HG02840 (cell line): Measurements from ENCODE around the gene SVIP.
A peak's percentile ranks its signal among the peaks of the same experiment; 100 is the strongest.

Experiments used
- ATAC-seq: cut with Tn5 transposase; IDR thresholded peaks from one replicate; pipeline ENCODE4 v1.9.1; 2021; ENCODE audit warnings: mild to moderate bottlenecking, moderate library complexity, moderate number of reproducible peaks; ENCODE audit not compliant: unreplicated experiment, low FRiP score

The SVIP gene, protein sequence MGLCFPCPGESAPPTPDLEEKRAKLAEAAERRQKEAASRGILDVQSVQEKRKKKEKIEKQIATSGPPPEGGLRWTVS

DNA sequence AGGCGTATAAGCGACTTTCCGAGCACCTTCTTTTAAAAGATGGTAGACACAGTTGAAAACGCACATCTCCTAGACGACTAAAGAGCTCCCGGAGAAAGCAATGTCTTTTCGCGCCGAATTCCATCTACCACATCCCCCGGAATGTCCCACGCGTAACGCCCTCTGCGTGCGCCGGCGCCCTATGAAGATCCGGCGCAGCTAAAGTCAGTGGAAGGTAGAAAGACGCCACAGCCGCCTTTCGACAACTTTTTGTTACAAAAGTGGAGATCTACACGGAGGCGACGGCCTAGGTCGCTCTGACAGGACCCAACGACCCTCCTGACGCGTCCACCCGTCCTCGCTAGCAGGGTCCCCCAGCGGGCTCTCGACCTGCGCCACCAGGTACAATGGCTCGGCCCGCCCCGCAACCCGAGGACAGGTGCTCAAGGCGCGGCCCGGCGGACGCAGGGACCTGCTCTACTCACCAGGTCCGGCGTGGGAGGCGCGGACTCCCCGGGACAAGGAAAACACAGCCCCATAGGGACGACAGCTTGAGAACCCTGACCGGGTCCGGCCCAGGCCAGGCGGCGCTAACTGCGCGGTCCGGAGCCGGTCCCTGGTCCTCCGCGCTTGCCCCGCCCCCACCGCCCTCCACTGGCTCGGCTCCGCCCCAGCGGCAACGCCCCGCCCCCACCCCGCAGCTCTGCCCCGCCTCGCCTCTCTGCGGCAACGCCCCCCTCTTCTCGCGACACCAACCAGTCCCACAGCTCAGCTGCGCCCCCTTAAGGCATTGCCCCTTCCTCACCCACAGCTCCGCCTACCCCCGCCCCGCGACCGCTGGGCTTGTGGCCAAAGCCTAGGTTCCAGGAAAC is at the start of gene SVIP:
Gene SVIP (minus strand): TSS at position 571 of the 851 bp plus-strand sequence. CDS start 53 bp downstream, at position 518.
- ATAC-seq, result peak; percentile 95

DNA sequence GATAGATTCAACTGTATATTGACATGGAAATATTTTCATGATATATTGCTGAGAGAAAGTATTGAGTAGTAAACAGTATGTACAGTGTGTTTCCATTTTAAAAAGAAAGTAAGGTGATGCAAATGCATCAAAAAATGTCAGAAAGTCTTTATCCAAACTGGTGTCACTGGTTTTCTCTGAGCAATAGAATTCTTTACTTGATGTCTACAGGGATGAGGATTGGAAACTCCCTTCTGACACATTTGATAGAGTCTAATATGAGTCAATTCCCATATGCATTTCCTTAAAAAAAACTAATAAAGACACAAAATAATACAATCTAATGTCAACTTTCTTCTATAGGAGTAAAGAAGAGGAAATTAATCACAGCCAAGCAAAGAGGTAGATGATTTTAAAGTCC is 49.0 kb upstream of the SVIP start:
- ATAC-seq, result no peak

DNA sequence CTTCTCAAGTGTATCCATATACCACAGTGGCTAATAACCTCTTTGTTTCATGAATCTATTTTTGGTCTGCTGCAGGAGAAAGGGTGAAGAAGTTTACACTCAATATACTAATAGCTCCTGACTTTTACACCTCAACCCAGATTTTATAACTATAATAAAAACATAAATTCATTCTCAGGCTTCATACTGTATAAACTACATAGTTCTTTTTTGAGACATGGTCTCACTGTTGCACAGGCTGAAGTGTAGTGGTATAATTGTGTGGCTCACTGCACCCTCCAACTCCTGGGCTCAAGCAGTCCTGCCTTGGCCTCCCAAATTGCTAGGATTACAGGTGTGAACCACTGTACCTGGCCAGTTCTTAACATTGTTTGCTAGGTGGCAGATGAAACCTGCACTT is 48.4 kb upstream of the SVIP start:
- ATAC-seq, result no peak

DNA sequence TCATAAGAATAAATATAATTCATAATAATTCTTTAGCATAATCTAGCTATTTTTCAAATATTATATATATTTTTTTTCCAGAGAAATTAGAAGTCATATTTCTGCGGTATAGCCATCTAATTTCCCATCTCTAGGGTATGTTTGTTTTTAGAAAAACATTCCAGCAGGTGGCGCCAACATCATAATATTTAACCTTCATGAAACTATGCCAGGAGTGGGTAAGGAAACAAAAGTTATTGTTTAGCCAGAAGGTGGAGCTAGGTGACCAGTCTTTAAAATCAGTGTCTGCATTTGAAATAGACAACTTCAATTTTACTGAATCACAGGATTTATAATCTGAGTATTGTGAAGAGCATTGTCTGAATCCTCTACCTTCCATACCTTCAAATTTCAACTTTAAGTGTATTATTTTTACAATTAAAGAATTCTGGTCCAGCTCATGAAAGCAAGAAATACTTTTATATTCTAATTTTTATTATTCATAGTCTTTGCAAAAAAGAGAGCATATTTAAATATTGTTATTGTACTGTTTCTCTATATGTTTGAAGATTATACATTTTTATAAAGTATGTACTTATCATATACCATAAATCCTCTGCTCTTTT is 46.4 kb upstream of the SVIP start:
- peak; percentile 94 for ATAC-seq

DNA sequence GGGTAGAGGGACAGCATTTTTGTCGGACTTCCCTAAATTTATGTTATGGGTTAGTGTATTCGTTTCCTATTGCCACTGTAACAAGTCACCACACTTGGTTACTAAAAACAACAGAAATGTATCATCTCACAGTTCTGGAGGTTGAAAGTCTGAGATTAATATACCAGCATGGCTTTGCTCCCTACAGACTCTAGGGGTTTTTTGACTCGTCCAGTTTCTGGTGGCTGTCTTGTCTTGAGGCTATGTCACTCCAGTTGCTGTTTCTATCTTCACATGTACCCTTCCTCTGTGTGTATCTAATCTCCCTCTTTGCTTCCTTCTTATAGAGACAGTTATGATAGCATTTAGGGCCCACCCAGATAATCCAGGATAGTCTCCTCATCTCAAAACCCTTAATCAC is 39.7 kb upstream of the SVIP start:
- ATAC-seq, result no peak

DNA sequence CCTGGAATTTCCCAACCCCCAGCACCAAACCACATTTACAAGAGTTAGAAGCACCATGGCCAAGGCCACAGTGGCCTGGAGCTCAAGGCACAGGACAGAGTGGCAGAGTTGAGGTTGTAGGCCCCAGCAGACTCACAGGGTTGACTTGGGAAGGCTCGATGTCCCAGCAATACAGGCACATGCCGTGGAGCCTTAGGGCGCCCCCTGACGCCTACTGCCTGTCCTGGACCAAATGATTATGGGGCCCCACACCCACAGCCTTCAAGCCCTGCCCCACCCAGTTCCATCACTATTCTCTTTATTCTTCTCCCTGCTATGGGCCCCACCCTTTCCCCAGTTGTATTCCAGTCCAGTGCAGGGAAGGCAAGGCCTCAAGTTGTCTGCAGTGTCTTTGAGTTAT is 30.6 kb upstream of the SVIP start, which contains the start of gene CCDC179:
Gene CCDC179 (minus strand): TSS at position 234 of the 400 bp plus-strand sequence. CDS start 53 bp downstream, at position 181.
- no peak for ATAC-seq

DNA sequence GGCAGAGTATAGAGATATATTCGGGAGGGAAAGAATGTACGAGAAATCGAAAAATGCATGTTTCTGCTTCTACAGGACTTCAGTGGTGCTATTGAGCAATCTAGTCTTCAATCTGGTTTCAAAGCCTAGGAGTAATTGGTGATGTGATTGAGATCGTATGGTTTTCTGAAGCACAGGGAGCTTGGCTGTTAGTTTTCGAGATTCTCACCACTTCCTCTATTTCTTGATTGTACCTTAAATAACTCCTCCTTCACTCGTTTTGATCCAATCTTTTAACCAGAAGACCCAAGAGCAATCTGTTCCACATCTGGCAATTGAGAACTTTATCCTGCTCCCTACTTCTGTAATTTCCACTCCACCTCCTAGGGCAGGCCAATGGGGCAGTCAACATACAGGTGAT is 30.2 kb upstream of the SVIP start:
- no peak for ATAC-seq

DNA sequence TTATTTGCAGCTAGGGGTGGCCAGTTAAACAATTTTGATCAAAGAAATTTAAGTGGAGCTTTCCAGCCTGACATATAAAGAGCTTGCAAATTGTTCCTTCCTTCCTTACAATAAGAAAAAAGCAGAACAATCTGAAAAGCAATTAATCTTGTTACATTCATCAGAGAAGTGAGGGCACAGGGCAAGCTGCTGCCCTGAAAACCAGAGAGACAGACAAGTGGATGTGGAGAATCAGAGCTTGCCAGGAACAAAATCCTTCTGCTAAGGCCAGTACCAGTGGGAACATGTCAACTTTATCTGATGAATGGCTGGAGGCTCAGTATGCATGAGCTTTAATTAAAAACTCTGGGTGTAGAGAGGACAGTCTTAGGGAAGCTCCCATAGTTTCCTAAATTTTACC is 21.9 kb upstream of the SVIP start:
- no peak for ATAC-seq

DNA sequence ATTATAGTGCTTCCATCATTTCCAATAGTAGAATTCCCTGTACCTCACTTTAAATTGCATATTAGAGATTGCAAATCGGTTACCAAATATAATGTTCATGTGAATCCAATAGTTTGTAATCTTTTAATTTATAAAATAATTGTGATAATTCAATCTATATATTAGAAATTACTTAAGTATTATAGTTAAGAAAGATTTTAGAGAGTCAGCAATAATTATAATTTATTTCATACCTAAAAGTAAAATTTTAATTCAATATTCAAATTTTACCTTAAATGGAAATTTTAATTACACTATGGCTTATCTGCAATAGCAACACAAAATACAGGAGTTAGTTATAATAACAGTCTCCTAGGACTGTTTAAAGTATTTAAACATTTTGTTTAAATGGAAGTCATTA is 17.1 kb upstream of the SVIP start:
- no peak for ATAC-seq

DNA sequence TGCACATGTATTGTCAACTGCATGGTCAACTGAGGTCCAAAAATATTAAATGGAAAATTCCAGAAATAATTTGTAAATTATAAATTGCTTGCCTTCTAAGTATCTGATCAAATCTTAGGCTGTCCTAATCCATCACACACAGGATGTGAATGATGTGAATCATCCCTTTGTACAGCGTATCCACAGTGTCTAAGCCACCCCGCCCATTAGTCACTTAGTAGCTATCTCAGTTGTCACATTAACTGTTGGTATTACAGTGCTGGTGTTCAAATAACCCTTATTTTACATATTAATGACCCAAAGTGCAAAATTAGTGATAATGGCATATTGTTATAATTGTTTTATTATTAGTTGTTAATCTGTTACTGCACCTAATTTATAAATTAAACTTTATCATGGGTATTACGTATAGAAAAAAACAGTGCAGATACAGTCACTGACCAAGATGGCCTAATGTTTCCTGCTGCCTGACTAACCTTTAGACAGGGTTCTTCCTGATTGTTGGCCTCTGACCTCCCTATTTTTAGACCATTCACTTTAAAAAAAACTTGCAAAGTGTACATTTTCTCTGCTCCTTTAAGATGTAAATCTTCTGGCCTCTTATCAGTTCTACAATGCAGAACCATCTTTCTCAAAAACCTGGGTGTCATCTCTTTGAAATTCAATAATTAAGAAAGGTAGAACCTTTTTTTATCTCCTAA is 2.9 kb upstream of the SVIP start:
- no peak for ATAC-seq

DNA sequence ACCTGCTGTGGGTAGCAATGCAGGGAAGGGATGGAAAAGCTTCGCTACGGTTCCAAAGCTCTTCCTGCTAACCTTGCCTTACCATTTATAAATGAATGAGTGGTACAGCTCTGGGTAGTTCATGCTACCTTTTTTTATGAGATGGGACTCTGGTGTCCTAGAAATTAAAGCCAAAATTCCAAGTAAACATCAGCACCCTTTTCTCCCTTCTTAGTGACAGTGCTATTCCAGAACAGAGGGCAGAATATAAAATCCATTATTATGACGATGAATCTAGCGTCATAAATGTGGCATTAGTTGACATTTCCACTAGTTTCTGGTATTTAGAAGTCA is 447 bp upstream of the SVIP start:
- no peak for ATAC-seq

DNA sequence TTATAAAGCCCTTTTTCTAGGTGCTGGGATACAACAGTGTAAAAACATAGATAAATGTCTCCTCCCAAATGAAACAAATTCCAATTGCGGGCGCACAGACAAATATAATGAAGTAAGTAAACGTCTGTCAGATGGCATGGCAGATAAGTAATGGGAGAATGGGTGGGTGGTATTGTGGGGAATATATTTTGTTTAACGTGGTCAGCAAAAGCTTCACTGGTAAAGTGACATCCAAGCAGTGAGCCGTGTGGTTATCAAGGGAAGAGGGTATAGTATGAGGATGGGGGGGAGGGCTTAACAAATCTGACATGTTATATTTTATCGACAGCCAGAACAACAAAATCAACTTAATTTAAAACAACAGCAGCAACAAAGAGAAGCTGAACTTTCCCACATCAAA is 1.2 kb downstream of the SVIP start:
- no peak for ATAC-seq

DNA sequence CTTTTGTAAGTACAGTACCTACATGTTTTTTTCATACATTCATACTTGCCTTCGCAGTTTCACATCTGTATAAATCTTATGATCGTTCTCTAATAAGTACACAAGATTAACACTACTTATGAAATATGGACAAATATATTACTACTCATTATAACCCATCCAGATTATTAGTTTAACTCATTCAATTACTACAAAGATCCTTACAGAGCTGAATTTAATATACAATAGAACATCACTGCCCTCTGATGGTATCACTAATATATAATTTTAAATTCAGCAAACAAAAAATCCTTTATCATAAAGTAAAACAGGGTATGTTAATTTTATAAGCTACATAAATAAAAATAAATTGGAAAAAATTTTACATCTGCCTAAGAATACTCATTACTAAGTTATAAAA is 7.4 kb downstream of the SVIP start:
- no peak for ATAC-seq

DNA sequence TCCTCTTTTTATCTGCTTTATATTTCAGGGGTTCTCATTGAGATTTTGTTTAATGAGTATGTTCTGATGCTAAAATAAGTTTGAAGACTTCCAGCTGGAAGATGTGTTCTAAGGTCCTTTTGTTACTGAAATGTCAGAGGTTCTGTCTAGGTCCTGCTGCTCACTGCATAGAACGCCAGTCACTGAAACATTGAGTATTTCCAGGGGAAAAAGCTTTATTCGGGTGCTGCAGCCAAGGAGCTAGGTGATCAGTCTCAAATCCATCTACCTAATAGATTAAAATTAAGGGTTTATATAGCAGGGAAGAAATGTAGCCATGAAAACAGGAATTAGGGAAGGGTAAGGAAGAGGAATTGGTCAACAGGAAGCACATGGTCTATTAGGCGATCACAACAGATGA is 19.7 kb downstream of the SVIP start:
- no peak for ATAC-seq

DNA sequence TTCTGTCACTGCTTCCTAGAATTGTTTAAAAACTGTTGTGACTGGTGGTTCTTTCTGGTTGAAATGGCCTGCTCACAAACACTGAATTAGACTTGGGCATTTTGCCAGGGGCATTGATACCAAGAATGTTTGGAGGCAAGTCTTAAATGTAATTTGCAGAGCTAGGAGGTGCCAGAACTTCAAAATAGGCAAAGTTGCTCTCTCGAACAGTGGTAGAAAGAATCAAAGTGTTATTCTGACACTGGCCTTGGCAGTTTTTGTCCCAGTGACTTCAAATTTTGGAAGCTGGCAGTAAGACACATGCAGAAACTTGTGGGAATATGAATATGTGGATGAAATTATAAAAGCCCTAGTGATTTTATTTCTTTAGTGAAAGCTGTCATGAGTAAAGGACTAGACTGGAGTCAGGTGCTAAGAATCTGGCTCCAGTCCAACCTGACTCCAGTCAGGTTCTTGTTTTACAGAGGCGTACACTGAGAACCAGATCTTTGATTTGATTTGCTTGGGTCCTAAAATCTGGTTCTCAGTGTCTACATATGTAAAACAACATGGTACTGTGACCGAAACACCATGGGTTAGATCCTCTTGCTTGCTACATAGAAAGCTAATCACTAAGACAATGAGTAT is 20.9 kb downstream of the SVIP start:
- ATAC-seq, result no peak

DNA sequence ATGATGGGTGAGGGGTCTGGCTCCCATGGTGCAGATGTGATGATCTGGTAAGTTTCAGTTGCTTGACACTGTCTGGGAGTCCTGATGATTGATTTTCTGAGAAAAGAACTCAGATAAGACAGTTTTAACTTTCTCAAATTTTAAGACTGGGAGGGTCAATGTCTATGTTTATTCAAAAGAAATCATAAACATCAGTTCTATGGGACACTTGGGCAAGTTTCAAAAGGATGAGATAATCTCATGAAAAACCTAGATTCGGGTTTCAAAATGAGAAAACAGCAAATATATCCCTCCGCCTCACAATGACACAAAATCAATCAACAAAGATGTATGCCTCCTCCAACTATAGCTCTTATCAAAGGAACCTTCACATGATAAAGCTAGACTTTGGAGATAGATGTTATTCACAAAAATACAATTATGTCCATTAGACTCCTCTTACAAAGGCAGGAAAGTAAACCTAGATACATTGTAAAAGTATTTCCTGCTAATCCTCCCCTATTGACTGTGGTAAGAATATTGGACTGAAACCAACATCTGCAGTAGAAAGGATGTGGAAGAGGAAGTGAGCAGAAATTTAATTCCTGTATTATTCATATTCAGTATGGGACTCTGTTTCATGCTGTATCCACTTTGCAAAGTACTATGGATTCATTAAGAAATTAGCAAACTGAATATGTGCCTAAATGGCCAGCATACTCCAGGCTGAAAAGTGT is 21.6 kb downstream of the SVIP start:
- ATAC-seq, result peak; percentile 94

DNA sequence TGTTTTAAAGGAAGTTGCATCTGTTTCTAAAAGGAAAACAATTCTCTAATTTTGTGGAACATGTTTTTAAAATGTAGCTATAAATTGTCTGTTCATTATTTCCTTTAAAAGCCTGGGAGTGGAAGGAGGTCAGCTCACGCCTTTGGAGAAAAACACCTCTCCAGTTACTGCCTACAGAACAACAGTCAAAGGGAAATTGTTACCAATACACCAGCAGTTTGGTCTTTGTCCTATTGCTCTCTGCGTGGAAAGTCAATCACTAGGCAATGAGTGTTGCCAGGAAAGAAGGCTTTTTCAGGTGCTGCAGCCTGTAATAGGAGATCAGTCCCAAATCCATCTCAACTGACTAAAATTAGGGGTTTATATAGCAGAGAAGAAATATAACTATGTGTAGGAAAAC is 22.2 kb downstream of the SVIP start:
- no peak for ATAC-seq

DNA sequence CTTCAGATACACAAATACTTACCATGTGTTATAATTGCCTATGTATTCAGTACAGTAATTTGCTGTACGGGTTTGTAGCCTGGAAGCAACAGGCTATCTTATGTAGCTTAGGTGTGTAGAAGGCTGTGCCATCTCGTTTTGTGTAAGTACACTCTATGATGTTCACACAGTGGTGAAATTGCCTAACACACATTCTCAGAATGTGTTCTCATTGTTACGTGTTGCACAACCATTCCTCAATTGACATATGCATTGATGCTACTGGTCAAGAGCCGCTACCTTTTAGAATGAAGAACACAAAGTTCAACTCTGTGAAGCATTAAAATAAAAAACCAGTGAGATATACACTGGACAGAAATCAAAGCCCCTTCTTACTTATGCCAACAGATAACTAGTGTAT is 26.7 kb downstream of the SVIP start:
- ATAC-seq, result no peak

DNA sequence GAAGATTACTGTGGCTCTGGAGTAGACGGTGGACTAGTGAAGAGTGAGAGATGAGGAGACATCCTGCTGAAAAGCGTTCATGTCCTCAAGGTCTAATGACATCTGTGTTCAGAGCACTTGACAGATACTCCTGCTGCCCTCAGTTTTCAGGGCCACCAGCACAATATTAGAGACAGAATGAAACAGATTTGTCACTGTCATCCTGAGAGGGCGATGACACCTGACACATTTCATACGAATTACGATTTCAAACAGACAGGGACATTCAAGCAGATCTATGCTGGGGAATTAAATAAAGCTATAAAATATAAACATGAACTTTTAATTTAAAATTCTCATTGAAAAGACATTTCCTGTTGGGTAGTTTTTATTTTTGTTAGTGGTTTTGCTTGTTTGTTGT is 29.1 kb downstream of the SVIP start:
- no peak for ATAC-seq

DNA sequence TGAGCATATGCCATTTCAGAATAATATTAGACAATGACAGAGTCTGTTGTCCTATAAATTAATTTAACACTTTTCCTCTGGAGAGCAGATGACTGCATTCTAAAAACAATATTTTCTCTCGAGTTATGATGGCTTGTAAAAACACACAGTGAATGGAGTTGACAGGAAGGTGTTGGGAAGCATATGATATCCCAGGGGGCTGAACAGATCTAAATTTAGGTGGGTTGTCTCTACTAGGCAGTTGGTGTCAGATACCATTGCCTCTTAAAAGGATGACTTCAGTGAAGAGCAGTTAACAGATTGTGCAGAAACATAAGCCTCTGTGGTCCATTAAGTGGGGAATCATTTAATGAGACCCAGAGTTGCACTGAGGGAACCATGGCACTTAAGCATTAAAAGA is 30.7 kb downstream of the SVIP start:
- no peak for ATAC-seq
